ENCODE results near the gene PRDM16. TPM values are rescaled to one million over a fixed set of nuclear protein-coding genes. Genes with fewer than 3 reads are reported as not detected.

Gene PRDM16
- not detected in 2 replicates for total RNA-seq

- peak; percentile 16 for DNase-seq
Measured at GRCh38 chr1:3068564-3069431, at the start of gene PRDM16. Gene PRDM16, plus strand, starts transcription at chr1:3069203. Its CDS starts 57 bp downstream, at chr1:3069260.

- no peak for DNase-seq
Measured at GRCh38 chr1:3019516-3020051, 49.4 kb upstream of the PRDM16 start.

GRCh38 chr1:3020263-3020909 is 48.6 kb upstream of the PRDM16 start:
- DNase-seq, result no peak

- no peak for DNase-seq
Measured at GRCh38 chr1:3021233-3021671, 47.8 kb upstream of the PRDM16 start, which contains the start of gene ACTRT2. Gene ACTRT2, plus strand, starts transcription at chr1:3021467. Its CDS starts 220 bp downstream, at chr1:3021687.

GRCh38 chr1:3021801-3022401 is 47.1 kb upstream of the PRDM16 start:
- DNase-seq, result no peak

GRCh38 chr1:3022511-3022973 is 46.5 kb upstream of the PRDM16 start:
- DNase-seq, result no peak

GRCh38 chr1:3022976-3023375 is 46.0 kb upstream of the PRDM16 start:
- DNase-seq, result no peak

- no peak for DNase-seq
Measured at GRCh38 chr1:3024019-3024418, 45.0 kb upstream of the PRDM16 start.

- DNase-seq, result no peak
Measured at GRCh38 chr1:3024588-3024987, 44.4 kb upstream of the PRDM16 start.

DNA sequence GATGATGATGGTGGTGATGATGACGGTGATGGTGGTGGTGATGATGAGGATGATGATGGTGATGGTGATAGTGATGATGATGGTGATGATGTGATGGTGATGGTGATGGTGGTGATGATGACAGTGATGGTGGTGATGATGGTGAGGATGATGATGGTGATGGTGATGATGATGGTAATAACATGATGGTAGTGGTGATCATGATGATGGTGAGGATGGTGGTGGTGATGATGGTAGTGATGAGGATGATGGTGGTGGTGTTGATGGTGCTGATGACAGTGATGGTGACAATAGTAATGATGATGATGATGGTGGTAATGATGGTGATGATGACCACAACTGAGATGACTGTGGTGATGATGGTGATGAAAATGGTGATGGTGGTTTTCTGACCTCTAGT is 42.9 kb upstream of the PRDM16 start:
- DNase-seq, result no peak

GRCh38 chr1:3026581-3027391 is 42.2 kb upstream of the PRDM16 start:
- DNase-seq, result no peak

- DNase-seq, result no peak
Measured at GRCh38 chr1:3027611-3028371, 41.2 kb upstream of the PRDM16 start.

DNA sequence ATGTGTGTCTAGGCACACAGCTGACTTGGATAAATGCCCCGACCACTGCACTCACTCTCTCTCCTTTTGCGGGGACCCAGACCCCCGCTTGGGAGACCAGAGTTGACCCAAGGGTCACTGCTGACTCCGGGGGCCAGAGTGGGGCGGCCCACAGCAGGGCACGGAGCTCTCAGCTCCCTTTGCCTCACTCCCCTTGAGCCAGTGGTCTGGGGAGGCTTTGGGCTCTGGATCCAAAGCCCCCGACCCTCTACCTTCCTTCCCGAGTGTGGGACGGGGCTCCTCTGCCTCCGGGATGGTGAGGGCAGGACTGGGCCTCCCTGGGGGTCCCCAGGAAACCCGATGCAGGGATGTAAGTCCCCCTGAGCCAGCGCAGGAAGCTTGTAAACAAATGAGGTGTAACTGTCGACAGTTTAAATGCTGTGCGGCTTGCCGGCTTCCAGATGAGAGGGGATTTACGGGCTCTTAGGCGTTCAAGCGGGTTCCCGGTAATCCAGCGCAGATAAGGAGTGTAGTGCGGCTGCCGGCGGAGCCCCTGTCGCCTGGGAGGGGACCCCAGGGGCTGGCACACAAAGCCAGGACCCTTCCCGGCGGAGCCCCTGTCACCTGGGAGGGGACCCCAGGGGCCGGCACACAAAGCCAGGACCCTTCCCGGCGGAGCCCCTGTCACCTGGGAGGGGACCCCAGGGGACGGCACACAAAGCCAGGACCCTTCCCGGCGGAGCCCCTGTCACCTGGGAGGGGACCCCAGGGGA is 40.3 kb upstream of the PRDM16 start:
- no peak for DNase-seq

- no peak for DNase-seq
Measured at GRCh38 chr1:3029481-3029961, 39.5 kb upstream of the PRDM16 start.

GRCh38 chr1:3029991-3030662 is 38.9 kb upstream of the PRDM16 start:
- DNase-seq, result no peak

- DNase-seq, result no peak
Measured at GRCh38 chr1:3030663-3031381, 38.2 kb upstream of the PRDM16 start.

GRCh38 chr1:3031401-3032221 is 37.4 kb upstream of the PRDM16 start:
- DNase-seq, result no peak

GRCh38 chr1:3032371-3033039 is 36.5 kb upstream of the PRDM16 start:
- no peak for DNase-seq
